A549 (cell line): Measurements from ENCODE around the gene C4orf46.

Experiments used
- EP300 ChIP-seq, 2 experiments: fragments of >200 bp; sonication (Bioruptor Twin); formaldehyde crosslinking; IDR thresholded peaks; 2 replicates in 1 of 2; 3 replicates in 1 of 2; pipeline ENCODE4 v1.6.1; 2016 to 2017
- ESRRA ChIP-seq: fragments of 150-350 bp; IDR thresholded peaks from 2 replicates; pipeline ENCODE4 v1.6.1; 2014; ENCODE audit warnings: mild to moderate bottlenecking, low read length, borderline replicate concordance
- NPAS2 ChIP-seq: fragments of 250-450 bp; sonication (Bioruptor Pico); IDR thresholded peaks from 2 replicates; pipeline ENCODE4 v1.8.0; 2022; ENCODE audit warnings: mild to moderate bottlenecking, moderate library complexity, borderline replicate concordance
- POLR2A ChIP-seq: IDR thresholded peaks from 2 replicates; pipeline ENCODE4 v1.6.1; 2012; ENCODE audit warnings: mild to moderate bottlenecking, low read length
- RFX5 ChIP-seq: fragments of 450-650 bp; IDR thresholded peaks from 2 replicates; pipeline ENCODE4 v1.7.1; 2014; ENCODE audit warnings: antibody characterized with exemption, mild to moderate bottlenecking, moderate library complexity
- TF ChIP-seq, protein P1 (sequence below): fragments of >200 bp; sonication (Bioruptor Twin); formaldehyde crosslinking; IDR thresholded peaks from 3 replicates; pipeline ENCODE4 v1.5.1; 2016

DNA sequence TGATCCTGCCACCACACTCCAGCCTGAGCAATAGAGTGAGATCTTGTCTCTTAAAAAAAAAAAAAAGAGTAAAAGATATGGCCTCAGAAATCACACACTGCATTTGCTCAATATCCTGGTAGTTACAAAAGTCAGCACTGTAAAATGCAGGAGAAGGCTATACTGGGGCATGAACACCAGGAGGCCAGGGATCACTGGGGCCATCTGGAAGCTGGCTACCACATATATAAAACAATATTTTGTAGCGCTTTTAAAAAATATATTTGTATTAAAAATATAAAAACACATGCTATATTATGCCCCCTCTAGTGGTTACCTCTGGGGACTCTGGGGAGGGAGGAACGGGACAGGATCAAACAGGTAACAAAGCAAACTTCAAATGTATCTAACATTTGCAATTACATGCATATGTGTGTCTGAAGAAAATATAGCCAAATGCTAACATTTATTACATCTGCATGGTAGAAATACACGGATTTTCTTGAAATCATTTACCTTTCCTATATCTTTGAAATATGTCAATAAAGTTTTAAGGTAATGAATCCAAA is 4.0 kb downstream of the C4orf46 start:
- TF ChIP-seq, protein P1, sequence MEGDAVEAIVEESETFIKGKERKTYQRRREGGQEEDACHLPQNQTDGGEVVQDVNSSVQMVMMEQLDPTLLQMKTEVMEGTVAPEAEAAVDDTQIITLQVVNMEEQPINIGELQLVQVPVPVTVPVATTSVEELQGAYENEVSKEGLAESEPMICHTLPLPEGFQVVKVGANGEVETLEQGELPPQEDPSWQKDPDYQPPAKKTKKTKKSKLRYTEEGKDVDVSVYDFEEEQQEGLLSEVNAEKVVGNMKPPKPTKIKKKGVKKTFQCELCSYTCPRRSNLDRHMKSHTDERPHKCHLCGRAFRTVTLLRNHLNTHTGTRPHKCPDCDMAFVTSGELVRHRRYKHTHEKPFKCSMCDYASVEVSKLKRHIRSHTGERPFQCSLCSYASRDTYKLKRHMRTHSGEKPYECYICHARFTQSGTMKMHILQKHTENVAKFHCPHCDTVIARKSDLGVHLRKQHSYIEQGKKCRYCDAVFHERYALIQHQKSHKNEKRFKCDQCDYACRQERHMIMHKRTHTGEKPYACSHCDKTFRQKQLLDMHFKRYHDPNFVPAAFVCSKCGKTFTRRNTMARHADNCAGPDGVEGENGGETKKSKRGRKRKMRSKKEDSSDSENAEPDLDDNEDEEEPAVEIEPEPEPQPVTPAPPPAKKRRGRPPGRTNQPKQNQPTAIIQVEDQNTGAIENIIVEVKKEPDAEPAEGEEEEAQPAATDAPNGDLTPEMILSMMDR, result peak; percentile 49
- TF ChIP-seq RFX5 (no peak), NPAS2 (CRISPR knock-in tag) (no peak), POLR2A (no peak), EP300 (IDR thresholded peaks at IDR 0.05) (no peak), ESRRA (no peak)
